Dermis blood vessel endothelial cell (primary cell): ENCODE data around the gene OR51B5. TPM values are rescaled to one million over a fixed set of nuclear protein-coding genes. Genes with fewer than 3 reads are reported as not detected.
"Not testable (repeated sequence)": the region's sequence is repeated elsewhere in the genome, so short reads cannot be mapped to it uniquely, and the experiment has no call there.

Experiments used
- DNase-seq: peaks from one replicate; pipeline ENCODE4 v3.0.0; 2010
- total RNA-seq: library from RNA; depleted of rRNA; stranded (reverse); fragments of >200 nt; gene quantifications from 2 replicates; pipeline ENCODE4 v1.2.3, GENCODE V29; 2014

The OR51B5 gene
- total RNA-seq, 1 donor from 2014 or later: not detected

- no peak for DNase-seq
These were observed 8.2 kb downstream of the OR51B5 start for GRCh38 chr11:5335170-5335569.

GRCh38 chr11:5324197-5324596 lies 19.1 kb downstream of the OR51B5 start, which contains the start of gene OR51B2:
OR51B2 (minus strand) TSS chr11:5324297; CDS start chr11:5324297, 0 bp downstream.
- DNase-seq: no peak

GRCh38 chr11:5317292-5317691 lies 26.0 kb downstream of the OR51B5 start:
- DNase-seq: no peak

GRCh38 chr11:5313326-5314023 lies 29.8 kb downstream of the OR51B5 start:
- DNase-seq: not testable (repeated sequence)

GRCh38 chr11:5310423-5310822 lies 32.9 kb downstream of the OR51B5 start:
- no peak for DNase-seq

GRCh38 chr11:5307256-5308019 lies 35.9 kb downstream of the OR51B5 start:
- no peak for DNase-seq

GRCh38 chr11:5304046-5304445 lies 39.3 kb downstream of the OR51B5 start:
- DNase-seq: no peak

- DNase-seq: no peak
These were observed 39.7 kb downstream of the OR51B5 start for GRCh38 chr11:5303626-5304025.

GRCh38 chr11:5301846-5302245 lies 41.5 kb downstream of the OR51B5 start, which contains the start of gene OR51B4:
OR51B4 (minus strand) TSS chr11:5301946; CDS start chr11:5301946, 0 bp downstream.
- DNase-seq: no peak

- no peak for DNase-seq
These were observed 43.1 kb downstream of the OR51B5 start for GRCh38 chr11:5300251-5300650.

GRCh38 chr11:5298451-5298850 lies 44.9 kb downstream of the OR51B5 start:
- no peak for DNase-seq

GRCh38 chr11:5297721-5298323 lies 45.5 kb downstream of the OR51B5 start:
- DNase-seq: no peak

GRCh38 chr11:5294342-5294995 lies 48.9 kb downstream of the OR51B5 start:
- not testable (repeated sequence) for DNase-seq

- DNase-seq: no peak
These were observed 50.3 kb downstream of the OR51B5 start for GRCh38 chr11:5293028-5293427.

Other genes with a start within 250 kb of the OR51B5 start
- gene OR52A5, start 205.2 kb downstream of the OR51B5 start, total RNA-seq: not detected in 2 replicates
- gene OR52A1, start 188.8 kb downstream of the OR51B5 start, total RNA-seq: not detected in 2 replicates
- not detected in 2 replicates for gene OR51V1, start 142.8 kb downstream of the OR51B5 start, total RNA-seq
- gene HBB, start 116.5 kb downstream of the OR51B5 start, total RNA-seq: not detected in 2 replicates
- gene HBD, start 109.0 kb downstream of the OR51B5 start, total RNA-seq: not detected in 2 replicates
- not detected in 2 replicates for gene HBG1, start 93.7 kb downstream of the OR51B5 start, total RNA-seq
- gene HBG2, start 88.7 kb downstream of the OR51B5 start, total RNA-seq: not detected in 2 replicates
- gene HBE1, start 73.6 kb downstream of the OR51B5 start, total RNA-seq: not detected in 2 replicates
- not detected in 2 replicates for gene OR51B4, start 41.6 kb downstream of the OR51B5 start, total RNA-seq
- gene OR51B2, start 19.2 kb downstream of the OR51B5 start, total RNA-seq: not detected in 2 replicates
- not detected in 2 replicates for gene OR51B6, start 8.0 kb upstream of the OR51B5 start, total RNA-seq
- not detected in 2 replicates for gene OR51M1, start 40.3 kb upstream of the OR51B5 start, total RNA-seq
- gene OR51Q1, start 78.6 kb upstream of the OR51B5 start, total RNA-seq: not detected in 2 replicates
- gene OR51I1, start 98.0 kb upstream of the OR51B5 start, total RNA-seq: not detected in 2 replicates
- not detected in 2 replicates for gene OR51I2, start 105.8 kb upstream of the OR51B5 start, total RNA-seq
- not detected in 2 replicates for gene OR52D1, start 145.2 kb upstream of the OR51B5 start, total RNA-seq
- gene UBQLN3, start 166.4 kb upstream of the OR51B5 start, total RNA-seq: not detected in 2 replicates
- gene UBQLNL, start 173.2 kb upstream of the OR51B5 start, total RNA-seq: 0.05 TPM in 1 of 2 replicates, not detected in the other
- gene OR52H1, start 205.0 kb upstream of the OR51B5 start, total RNA-seq: not detected in 2 replicates
- not detected in 2 replicates for gene OR52B6, start 237.4 kb upstream of the OR51B5 start, total RNA-seq